SKM-1 treated with dmso at 0.1 percent for 144 hours (cell line): ENCODE data around the gene HS3ST4.

ENCODE experiments used
- DNase-seq: peaks from one replicate; lab custom pipeline; 2025; ENCODE audit not compliant: unreplicated experiment; lab: John Stamatoyannopoulos, UW

HS3ST4 gene

DNA sequence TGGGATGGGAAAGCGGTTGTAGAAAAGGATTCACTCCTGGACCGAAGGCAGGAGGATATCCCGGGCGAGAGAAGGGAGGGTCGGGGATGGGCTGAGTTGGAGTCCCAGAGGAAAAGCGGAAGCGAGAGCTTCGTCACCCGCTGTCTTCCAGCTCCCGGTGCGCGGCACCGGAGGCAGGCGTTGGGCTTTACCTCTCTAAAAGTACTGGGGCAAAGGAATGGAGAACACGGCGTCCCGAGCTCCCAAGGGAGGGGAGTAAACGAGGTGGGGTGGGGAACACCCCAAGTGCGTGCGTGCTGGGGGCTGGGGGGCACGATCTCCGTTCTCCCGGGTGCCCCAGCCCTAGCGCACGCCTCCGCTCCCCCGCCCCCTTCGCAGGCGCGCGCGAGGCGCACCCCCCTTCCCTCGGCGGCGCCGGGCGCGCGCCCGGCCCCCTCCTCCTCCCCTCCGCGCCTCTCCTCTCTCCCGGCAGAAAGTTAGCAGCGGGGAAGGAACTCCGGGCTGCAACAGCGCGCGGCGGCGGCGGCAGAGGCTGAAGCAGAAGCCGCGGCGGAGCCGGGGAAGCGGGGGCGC lies at the start of gene HS3ST4:
TSS of gene HS3ST4 (plus strand) at position 441 of the 573 bp plus-strand sequence.
- DNase-seq = peak; percentile 28

GRCh38 chr16:25643633-25644032 lies 48.1 kb upstream of the HS3ST4 start:
- no peak for DNase-seq

DNA sequence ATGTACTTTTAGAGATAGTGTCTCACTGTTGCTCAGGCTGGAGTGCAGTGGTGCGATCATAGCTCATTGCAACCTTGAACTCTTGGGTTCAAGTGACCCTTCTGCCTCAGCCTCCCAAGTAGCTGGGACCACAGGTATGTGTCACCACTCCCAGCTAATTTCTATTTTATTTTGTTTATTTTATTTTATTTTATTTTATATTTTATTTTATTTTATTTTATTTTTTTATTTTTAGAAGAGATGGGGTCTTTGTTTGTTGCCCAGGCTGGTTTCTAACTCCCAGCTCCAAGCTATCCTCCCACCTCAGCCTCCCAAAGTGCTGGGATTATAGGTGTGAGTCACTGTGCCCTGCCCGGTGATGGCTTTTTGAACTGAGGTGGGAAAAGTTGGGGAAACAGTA lies 35.1 kb upstream of the HS3ST4 start:
- DNase-seq = no peak

DNA sequence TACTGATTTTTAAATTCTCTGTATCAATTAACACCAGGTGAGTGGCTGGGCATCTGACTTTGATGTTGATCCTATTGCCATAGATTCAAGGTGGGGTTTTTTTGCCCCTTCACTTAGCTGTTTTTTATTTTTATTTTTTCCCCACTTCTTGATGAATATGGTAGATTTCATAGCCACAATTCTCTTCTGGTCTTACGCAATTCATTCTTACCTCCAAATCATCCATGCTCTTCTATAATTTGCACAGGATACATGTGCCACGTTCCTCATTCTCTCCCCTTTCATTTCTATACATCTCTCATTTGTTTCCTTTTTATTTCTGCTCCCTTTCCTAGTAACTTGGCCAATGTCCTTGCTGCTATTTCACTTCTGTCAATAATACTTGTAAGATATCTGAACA lies 14.9 kb upstream of the HS3ST4 start:
- no peak for DNase-seq

DNA sequence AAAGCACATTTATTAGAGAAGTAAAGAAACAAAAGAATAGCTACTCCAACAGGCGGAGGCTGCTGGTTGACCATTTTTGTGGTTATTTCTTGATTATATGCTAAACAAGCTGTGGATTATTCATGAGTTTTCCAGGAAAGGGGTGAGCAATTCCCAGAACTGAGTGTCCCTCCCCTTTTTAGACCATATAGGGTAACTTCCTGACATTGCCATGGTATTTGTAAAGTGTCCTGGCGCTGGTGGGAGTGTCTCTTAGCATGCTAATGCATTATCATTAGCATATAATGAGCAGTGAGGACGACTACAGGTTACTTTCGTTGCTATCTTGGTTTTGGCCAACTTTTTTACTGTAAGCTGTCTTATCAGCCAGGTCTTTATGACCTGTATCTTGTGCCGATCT lies 12.2 kb upstream of the HS3ST4 start:
- no peak for DNase-seq

DNA sequence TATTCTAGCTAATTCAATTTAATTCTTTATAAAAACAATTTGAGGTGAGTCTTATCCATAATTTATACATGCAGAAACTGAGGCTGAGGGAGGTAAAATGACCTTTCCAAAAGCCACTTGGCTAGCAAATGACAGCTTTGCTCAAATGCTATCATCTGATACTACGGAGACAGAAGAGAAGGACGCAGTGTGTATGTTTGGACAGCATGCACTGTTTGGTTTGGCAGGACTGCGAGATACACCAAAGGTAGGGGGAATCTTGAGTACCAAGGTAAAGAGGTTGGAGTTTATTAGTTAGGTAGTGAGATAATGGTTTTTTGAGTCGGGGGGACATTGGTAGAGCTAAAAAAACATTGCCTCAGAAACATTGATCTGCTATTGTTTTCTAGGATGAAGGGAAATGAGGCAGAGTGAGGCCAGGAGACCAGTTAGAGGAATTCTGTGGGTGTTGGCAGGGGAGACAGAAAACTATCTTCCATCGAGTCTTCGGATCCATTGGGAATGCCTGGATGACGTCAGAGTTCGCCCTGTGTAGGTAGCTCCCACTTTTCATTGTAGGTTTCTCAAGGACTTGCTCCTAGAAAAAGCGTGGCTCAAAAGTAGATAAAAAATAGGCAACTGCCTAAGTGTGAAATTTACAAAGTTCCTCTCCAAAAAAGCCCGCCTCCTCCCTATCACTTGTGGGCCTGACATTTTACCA lies 2.5 kb upstream of the HS3ST4 start:
- DNase-seq = no peak

DNA sequence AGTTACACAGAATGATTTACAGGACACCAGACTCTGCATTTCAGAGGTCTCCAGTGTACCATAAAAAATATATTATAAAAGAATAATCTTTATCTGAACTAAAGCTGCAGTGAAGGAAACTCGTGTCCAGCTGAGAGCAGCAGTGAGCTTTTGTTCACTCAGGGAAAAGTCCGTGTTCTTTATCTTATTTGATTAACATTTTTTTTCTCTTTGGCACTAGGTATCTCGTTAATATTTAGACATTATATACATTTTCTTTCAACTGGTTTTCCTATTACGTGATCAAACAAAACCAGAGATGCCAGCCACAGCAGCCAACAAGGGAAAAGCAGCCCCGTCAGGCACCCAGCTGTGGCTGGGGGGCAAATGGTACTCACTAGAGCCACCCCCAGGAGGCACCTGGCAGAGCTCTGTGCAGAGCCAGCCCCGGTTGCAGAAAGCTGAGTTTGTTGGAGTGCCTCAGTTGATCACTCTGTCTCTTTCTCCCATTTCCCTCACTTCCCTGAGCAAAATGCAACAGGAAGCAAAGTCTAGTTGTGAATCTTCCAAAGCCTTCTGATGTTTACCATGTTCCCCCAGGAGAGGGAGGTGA lies 1.1 kb upstream of the HS3ST4 start:
- no peak for DNase-seq

DNA sequence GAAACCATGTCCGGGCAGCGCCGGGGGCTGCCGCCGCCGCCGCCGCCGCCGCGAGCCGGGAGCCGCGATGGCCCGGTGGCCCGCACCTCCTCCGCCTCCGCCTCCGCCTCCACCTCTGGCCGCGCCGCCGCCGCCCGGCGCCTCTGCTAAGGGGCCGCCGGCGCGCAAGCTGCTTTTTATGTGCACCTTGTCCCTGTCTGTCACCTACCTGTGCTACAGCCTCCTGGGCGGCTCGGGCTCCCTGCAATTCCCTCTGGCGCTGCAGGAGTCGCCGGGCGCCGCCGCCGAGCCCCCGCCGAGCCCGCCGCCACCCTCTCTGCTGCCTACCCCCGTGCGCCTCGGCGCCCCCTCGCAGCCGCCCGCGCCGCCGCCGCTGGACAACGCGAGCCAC lies 587 bp downstream of the HS3ST4 start:
- no peak for DNase-seq

DNA sequence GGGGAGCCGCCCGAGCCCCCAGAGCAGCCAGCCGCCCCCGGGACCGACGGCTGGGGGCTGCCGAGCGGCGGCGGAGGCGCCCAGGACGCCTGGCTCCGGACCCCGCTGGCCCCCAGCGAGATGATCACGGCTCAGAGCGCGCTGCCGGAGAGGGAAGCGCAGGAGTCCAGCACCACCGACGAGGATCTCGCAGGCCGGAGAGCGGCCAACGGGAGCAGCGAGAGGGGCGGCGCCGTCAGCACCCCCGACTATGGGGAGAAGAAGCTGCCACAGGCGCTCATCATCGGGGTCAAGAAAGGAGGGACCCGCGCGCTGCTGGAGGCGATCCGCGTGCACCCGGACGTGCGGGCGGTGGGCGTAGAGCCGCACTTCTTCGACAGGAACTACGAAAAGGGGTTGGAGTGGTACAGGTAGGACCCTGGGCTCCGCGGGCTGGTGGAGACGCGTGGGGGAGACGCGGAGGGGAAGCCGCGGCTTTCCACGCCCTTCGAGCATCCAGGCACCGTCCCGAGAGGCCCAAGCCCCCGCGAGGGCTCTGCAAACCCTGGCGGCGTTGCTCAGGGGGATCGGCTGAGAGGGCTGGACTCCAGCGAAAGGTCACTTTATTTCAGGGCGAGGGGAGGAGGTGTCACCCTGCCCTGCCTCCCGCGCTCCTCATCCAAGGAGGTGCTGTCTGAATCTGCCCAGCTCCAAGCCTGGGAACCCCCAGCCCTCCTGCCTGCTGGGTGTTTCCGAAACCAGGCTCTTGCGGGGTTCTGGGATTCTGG lies 1.2 kb downstream of the HS3ST4 start:
- DNase-seq = no peak

GRCh38 chr16:25693631-25694030 lies 1.9 kb downstream of the HS3ST4 start:
- DNase-seq = no peak

DNA sequence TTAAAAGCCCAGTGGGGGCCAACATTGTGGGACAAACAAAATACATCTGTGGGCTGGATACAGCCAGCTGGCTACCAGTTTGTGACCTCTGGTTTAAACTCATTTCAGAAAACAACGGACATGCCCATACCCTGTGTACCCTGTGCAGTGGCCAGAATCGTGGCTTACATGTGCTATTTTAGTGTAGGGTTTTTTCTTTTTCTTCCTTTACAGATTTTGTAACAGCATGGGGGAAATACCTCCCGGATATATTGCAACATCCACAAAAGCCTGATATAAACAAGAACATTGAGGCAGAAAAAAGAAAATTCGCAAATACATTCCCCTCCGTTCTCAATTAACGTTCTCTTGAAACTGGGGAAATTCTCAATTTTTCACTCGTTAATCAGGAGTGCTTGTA lies 7.3 kb downstream of the HS3ST4 start:
- DNase-seq = peak; percentile 86

GRCh38 chr16:25700547-25700946 lies 8.8 kb downstream of the HS3ST4 start:
- no peak for DNase-seq

DNA sequence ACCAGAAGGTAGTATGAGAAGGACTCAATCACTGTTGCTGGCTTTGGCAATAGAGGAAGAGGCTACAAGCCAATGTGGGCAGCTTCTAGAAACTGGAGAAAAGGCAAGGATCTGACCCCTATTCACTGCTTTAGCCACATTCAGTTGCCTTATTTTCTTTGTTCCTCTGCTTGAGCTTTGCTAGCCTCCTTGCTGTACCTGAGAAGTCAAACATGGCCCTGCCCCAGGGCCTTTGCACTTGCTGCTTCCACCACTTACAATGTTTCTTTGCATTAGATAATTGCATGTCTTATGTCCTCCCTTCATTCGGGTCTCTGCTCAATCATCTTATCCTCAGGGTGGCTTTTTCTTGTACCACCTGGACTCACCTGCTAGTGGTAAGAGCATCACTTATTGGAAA lies 15.8 kb downstream of the HS3ST4 start:
- no peak for DNase-seq

DNA sequence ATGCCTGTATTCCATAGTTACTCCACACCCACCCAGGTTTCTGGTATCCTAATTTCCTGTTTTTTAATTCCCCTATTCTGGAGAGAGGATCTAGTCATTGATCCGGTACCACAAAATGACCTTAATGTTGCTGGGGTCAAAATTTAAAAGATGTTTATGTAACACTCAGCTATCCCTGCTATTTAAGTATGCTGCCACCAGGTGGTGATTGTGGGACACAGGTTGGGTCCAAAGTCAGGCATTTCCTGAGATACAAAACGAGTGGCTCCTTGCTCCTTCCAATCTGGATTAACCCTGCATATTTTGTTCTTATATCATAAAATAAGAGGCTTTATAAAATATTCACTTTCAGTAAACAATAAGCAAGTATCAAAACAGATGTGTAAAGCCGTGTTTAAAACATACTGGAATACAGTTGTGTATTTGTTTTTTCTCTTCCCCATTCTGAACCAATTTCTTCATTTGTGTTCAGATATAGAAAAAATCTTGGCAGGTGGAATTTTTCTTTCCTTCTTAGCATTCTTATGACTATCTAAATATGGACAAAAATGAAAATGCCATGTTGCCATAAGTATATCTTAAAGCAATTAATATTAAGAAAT lies 16.3 kb downstream of the HS3ST4 start:
- peak; percentile 36 for DNase-seq

DNA sequence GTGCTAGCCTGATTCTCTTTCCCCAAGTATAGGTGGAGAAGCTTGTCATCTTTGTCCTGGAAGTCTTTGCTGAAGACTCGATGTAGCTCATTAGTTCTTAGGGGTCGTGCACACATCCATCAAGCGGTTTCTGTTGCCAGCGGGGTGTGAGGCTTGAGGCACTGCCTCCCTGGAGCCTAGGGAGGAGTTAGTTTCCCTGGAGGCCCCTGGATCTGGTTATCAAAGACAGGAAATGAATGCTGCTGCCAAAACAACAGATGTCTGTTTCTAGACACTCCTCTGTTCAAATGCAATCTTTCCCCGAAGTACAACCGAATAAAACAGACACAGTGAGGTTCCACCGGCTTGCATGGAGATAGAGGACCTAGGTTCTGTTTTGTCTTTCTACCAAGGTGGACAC lies 17.5 kb downstream of the HS3ST4 start:
- DNase-seq = no peak

DNA sequence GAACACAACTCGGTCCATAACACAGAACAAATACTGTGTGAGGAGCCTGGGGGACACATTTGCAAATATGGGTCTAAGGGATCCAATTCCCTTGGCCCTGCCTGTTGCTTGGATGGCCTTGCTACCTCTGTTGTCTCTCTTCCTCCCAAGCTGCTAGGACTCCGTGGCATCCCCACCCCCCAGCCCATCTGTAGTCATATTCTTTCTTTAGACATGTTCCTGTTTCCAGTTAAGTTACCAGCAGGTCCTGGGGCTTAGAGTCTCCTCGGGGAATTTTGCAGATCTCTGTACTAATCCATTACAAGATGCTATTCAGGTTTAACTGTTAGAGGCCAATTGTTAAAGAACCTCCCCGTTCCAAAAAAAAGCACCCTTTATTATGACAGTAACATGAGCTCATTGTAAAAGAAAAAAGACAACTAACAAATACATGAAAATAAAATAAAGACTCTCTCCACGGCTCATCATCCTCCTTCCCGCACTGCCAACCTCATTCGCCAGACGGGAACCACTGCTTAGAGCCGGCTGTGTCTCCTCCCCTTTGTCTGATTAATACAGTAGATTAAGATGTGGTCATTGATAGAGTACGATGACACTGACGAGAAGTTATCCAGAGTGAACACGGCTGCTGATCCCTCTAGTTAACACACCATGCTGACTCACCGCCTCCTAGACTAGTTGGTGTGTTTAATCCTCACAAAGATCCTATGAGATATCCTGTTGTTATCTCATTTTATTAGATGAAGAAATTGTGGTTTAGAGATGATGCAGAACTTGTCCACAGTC lies 22.2 kb downstream of the HS3ST4 start:
- DNase-seq = no peak

- peak; percentile 73 for DNase-seq
These were observed 24.4 kb downstream of the HS3ST4 start for GRCh38 chr16:25716186-25716585.

GRCh38 chr16:25721439-25721838 lies 29.7 kb downstream of the HS3ST4 start:
- no peak for DNase-seq

GRCh38 chr16:25726430-25727098 lies 34.8 kb downstream of the HS3ST4 start:
- no peak for DNase-seq
